GM19395 (cell line): ENCODE results near the gene C16orf74.

Source experiments
- ATAC-seq: cut with Tn5 transposase; IDR thresholded peaks from one replicate; pipeline ENCODE4 v1.9.1; 2021; ENCODE audit warnings: mild to moderate bottlenecking, moderate library complexity; ENCODE audit not compliant: unreplicated experiment

C16orf74 gene

DNA sequence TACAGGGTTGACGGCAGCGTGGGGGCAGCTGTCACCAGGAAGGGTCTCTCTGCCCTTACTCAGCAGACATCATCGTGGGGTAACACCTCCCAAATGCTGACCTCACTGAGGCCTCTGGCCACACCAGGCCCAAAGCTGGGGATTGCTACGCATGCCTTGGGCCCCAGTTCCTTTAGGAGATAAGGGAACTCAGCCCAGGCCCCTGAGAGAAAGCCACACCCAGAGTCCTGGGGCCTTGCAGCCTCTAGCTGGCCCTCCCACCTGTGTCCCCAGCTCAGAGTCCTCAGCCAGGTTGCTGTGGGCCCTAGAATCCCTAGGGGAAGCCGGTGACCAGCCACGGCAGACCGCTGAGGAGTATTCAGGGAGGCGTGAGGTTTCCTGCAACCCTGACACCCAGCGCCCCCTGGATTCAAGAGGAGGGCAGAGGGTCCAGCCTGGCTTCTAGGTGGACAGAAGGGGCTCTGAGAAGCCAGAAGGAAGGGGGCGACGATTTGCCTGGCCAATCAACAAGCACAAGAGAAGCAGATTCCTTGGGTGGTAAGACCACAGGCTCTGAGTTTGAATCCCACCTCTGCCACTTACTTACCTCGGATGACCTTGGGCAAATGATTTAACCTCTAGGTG lies 51.8 kb downstream of the C16orf74 start:
- ATAC-seq = no peak

DNA sequence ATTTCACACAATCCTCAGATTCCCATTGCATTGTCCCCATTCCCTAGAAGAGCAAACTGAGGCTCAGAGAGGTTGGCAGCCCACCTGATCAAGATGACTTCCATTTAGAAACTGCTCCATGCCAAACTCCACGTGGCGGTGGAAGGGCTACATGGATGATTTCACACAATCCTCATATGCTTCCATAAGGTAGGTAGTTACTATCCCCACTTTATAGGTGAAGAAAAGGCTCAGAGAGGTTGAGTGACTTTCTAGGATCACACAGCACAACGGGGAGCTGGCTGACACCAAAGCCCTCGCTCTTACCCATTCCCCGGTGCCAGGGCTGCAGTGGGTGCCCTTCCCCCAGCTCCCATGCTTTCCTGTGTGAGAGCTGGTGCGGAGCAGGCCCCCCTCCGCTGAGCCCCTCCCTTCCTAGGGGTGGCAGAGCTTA lies 52.4 kb downstream of the C16orf74 start:
- ATAC-seq = no peak

GRCh38 chr16:85697431-85697830 lies 53.5 kb downstream of the C16orf74 start:
- no peak for ATAC-seq

- ATAC-seq = no peak
Observed at GRCh38 chr16:85696781-85697180, 54.1 kb downstream of the C16orf74 start.

- no peak for ATAC-seq
Observed at GRCh38 chr16:85695196-85696128, 55.4 kb downstream of the C16orf74 start.

DNA sequence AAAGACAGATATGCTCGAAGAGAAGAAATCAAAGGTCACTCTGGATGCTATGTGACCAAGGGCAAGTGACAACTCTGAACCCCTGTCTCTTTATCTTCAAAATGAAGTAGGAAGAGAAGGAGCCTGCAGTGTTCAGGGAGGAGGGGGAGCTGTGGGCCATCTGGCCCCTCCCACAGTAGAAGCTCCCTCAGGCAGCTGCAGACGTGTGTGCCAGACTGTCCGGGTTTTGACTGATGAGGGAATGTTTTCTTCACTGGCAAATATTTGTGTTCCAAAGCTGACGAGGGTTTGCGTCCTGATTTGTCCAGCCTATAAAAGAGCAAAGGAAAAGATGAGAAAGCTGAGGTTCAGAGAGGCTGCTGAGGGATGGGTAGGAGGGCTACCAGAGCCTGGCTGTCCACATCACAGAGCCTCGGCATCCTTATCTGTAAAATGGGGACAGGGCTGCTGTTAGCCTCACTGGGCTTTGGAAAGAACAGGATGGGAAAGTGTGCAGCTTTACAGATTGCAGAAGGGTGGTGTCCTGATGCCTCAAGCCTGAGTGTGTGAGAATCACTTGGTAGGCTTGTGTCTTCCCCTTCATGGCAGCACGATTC lies 60.3 kb downstream of the C16orf74 start:
- no peak for ATAC-seq

- ATAC-seq = no peak
Observed at GRCh38 chr16:85689950-85690320, 61.0 kb downstream of the C16orf74 start.

GRCh38 chr16:85689285-85689949 lies 61.5 kb downstream of the C16orf74 start:
- ATAC-seq = no peak

DNA sequence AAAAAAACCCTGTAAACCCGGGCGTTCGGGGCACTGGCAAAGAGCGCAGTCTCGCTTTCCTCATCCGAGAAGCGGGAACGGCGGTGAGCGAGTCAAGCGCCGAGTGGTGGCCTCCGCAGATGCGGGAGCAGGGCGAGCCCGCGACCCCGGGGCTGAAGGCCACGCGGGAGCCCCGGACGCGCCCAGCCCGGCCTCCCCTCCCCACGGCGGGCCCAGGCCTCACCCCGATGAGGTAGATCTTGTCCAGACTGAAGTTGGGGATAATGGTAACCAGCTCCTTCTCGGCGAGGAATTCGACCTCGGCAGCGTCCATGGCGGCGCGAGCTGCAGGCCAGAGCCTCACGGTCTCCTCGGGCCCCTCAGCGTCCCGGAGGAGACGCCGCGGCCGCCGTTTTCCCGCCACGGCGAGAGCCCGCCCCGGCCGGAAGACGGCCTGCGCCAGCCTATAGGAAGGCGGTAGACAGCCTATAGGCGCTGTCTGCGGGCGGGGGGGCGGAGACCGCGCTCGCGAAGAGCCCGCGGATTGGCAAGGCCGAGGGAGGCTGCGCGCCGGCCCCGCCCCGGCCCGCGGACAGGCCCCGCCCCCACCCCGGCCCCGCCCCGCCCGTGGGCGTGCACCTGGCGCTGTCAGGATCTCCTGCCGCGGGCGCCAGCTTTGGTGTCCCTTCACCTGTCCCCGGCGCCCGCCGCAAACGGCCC lies 62.2 kb downstream of the C16orf74 start, which contains the start of gene GINS2:
Gene GINS2 (minus strand): TSS at position 369 of the 699 bp plus-strand sequence. CDS start 56 bp downstream, at position 313.
- peak; percentile 83 for ATAC-seq

- ATAC-seq = no peak
Observed at GRCh38 chr16:85687651-85688471, 63.0 kb downstream of the C16orf74 start.

DNA sequence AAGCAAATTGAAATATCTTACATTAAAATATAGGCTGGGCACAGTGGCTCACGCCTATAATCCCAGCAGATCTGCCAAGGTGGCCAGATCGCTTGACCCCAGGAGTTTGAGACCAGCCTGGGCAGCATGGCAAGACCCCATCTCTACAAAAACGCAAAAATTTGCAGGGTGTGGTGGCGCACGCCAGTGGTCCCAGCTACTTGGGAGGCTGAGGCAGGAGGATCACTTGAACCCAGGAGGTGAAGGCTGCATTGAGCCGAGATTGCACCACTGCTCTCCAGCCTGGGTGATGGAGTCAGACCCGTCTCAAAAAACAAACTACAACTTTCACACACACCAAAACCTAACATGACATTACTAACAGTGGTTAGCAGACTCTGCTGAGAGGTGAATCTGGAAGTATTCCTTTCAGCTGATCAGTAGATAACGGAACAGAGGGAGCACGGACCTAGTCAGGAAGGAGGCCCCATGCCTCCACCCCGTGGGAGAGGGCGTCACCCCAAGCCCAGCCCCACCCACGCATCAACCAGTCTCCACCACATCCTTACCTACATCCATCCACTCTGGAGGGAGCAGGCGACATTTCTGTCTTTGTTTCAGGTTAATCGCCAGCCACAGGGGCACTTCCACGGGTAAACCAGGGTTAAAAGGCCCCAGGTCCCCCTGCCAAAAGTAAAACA lies 63.8 kb downstream of the C16orf74 start:
- no peak for ATAC-seq

- no peak for ATAC-seq
Observed at GRCh38 chr16:85685251-85685650, 65.6 kb downstream of the C16orf74 start.

DNA sequence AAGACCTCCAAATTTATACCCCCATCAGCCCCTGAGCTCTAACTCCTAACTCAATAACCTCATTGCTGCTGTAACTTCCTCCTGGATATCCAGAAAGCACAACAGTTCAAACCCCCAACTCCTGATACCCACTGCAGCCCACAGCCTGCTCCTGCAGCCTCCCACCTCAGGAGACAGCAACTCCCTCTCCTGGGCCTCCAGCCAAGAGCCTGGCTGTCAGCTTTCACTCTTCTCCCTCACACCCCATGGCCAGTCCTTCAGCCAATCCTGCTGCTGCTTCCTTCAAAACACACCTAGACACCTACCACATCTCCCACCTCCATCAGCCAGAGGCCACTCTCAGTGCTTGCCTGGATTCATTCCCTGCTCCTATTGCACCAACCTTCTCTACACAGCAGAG lies 67.5 kb downstream of the C16orf74 start:
- ATAC-seq = no peak

DNA sequence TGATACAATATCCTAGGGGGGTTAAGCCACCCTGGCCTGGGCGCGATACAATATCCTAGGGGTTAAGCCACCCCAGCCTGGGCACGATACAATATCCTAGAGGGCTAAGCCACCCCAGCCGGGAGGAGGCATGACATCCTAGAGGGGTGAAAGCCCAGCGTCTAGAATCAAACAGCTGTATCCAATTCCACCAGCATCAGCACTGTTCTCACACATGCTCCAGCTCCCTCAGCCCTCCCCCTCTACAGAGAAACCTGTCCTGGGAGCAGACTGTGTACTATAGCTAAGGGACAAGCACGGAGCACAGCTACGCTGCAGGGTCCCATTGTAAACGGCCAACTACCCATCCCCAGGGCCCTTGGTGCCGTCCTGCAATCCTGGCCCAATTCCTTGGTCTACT lies 68.4 kb downstream of the C16orf74 start:
- ATAC-seq = no peak

- no peak for ATAC-seq
Observed at GRCh38 chr16:85681255-85681654, 69.6 kb downstream of the C16orf74 start.

DNA sequence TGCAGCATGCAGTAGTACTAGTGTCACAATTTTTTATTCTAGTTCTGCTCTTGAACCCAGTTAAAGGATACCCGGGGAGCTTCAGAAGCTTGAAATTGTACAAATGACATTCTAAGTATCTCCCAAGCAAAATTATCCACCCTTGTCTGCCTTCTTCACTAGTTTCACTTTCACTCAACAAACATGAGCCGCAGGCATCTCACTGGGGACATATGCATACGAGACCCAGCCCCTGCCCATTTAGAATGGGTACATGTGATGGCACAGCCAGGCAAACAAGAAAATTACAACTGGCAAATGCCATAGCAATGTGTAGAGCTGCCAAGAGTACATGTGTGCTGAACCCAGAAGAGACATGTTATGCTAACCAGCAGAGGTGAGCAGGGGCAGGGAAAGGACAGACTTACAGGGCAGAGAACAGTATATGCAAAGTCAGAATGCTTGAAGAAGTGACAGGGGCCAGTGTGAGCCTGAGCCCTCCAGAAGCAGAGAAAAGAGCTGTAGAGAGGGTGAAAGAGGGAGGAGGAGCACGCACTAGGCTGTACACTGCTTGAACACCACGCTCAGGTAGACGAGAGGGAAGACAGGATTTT lies 70.4 kb downstream of the C16orf74 start:
- ATAC-seq = no peak

GRCh38 chr16:85679870-85680269 lies 71.0 kb downstream of the C16orf74 start:
- no peak for ATAC-seq

GRCh38 chr16:85678821-85679220 lies 72.1 kb downstream of the C16orf74 start:
- no peak for ATAC-seq

DNA sequence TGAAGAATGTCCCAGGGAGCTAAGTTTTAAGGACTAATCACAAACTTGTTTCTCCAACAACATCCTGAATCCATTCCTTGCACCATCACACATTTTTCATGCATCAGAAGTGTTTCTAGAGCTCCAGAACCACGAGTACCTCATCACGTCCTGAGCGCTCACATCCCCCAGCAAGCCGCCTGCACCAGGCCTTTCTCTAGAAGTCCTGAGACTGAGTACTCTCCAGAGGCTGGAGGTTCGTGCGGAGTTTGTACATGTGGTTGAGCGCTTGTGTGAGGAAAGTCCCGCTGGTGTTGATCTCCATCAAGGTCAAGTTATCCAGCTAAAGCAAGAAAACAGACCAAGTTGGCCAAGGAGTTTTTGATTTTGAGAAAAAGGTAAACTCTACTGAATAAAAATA lies 72.9 kb downstream of the C16orf74 start:
- no peak for ATAC-seq
